NB4 (cell line): Measurements from ENCODE around the gene LIN37.
A peak's percentile ranks its signal among the peaks of the same experiment; 100 is the strongest.

Experiments
- DNase-seq: peaks from one replicate; pipeline ENCODE4 v3.0.0; 2010; ENCODE audit warnings: low read depth
- H3K4me3 ChIP-seq: one replicate; pipeline ENCODE4 v1.5.1; 2011; ENCODE audit warnings: mild to moderate bottlenecking, low read depth, low read length, moderate library complexity
- CTCF ChIP-seq: IDR thresholded peaks from one replicate; pipeline ENCODE4 v1.5.1; 2012; ENCODE audit warnings: low read depth, low read length
- MAX ChIP-seq: IDR thresholded peaks from 2 replicates; pipeline ENCODE4 v1.6.1; 2011; ENCODE audit warnings: low read depth, low read length
- MYC ChIP-seq: IDR thresholded peaks from 2 replicates; pipeline ENCODE4 v1.6.1; 2011; ENCODE audit warnings: low read depth, low read length
- POLR2A ChIP-seq: IDR thresholded peaks from 2 replicates; pipeline ENCODE4 v1.6.1; 2011; ENCODE audit warnings: mild to moderate bottlenecking; ENCODE audit not compliant: insufficient read length; ENCODE audit errors: extremely low read depth

LIN37 gene

GRCh38 chr19:35710784-35711723 is 37.3 kb upstream of the LIN37 start:
- H3K4me3 ChIP-seq: no peak overlapping the region
- TF ChIP-seq CTCF (no peak), MAX (no peak), POLR2A (no peak), MYC (no peak)
- no peak for DNase-seq

- TF ChIP-seq POLR2A (no peak), MYC (no peak), CTCF (no peak), MAX (no peak)
- no peak overlapping the region for H3K4me3 ChIP-seq
- DNase-seq: no peak
These were observed 35.5 kb upstream of the LIN37 start for GRCh38 chr19:35712567-35713505.

GRCh38 chr19:35713506-35713850 is 34.9 kb upstream of the LIN37 start:
- no peak for TF ChIP-seq POLR2A
- no peak for TF ChIP-seq MYC
- no peak for TF ChIP-seq MAX
- no peak for TF ChIP-seq CTCF
- DNase-seq: no peak
- no peak overlapping the region for H3K4me3 ChIP-seq

GRCh38 chr19:35713904-35714495 is 34.4 kb upstream of the LIN37 start:
- DNase-seq: no peak
- no peak overlapping the region for H3K4me3 ChIP-seq
- TF ChIP-seq CTCF (no peak), MAX (no peak), MYC (no peak), POLR2A (no peak)

GRCh38 chr19:35714601-35715354 is 33.6 kb upstream of the LIN37 start:
- no peak overlapping the region for H3K4me3 ChIP-seq
- no peak for TF ChIP-seq MYC
- peak; percentile 23 for DNase-seq
